ENCODE measurements around the gene RAB3A.

DNA sequence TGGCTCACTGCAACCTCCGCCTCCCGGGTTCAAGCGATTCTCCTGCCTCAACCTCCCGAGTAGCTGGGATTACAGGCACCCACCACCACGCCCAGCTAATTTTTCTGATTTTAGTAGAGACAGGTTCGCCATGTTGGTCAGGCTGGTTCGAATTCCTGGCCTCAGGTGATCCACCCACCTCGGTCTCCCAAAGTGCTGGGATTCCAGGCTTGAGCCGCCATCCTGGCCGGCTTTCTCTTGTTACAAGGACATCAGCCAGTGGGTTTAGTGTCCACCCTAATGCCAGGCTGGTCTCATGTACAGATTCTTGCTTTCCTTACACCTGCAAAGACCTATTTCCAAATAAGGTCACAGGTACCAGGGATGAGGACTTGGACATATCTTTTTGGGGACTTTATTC is 44.0 kb downstream of the RAB3A start:
- TF ChIP-seq, protein P1, sequence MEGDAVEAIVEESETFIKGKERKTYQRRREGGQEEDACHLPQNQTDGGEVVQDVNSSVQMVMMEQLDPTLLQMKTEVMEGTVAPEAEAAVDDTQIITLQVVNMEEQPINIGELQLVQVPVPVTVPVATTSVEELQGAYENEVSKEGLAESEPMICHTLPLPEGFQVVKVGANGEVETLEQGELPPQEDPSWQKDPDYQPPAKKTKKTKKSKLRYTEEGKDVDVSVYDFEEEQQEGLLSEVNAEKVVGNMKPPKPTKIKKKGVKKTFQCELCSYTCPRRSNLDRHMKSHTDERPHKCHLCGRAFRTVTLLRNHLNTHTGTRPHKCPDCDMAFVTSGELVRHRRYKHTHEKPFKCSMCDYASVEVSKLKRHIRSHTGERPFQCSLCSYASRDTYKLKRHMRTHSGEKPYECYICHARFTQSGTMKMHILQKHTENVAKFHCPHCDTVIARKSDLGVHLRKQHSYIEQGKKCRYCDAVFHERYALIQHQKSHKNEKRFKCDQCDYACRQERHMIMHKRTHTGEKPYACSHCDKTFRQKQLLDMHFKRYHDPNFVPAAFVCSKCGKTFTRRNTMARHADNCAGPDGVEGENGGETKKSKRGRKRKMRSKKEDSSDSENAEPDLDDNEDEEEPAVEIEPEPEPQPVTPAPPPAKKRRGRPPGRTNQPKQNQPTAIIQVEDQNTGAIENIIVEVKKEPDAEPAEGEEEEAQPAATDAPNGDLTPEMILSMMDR (conservative IDR thresholded peaks at IDR 0.05; ENCODE audit: low read length) = no peak
- TF ChIP-seq EZH2phosphoT487 (IDR thresholded peaks at IDR 0.05; ENCODE audit: borderline replicate concordance, low read depth, low read length) = no peak
